Umbilical cord (tissue), 2 donors: ENCODE data around the gene YAF2. TPM values are rescaled to one million over a fixed set of nuclear protein-coding genes. Genes with fewer than 3 reads are reported as not detected.
"Not testable (repeated sequence)": the region's sequence is repeated elsewhere in the genome, so short reads cannot be mapped to it uniquely, and the experiment has no call there.

ENCODE experiments used
- DNase-seq: peaks from one replicate; pipeline ENCODE4 v3.0.0-alpha.2; 2015; ENCODE audit warnings: low spot score
- total RNA-seq: library from RNA; depleted of rRNA; stranded (reverse); fragments of >200 nt; gene quantifications from one replicate; pipeline ENCODE4 v1.2.3, GENCODE V29; 2014; ENCODE audit warnings: low replicate concordance; ENCODE audit not compliant: insufficient read depth

YAF2 gene
- total RNA-seq, 1 donor from 2014 or later: 29.1 TPM

DNA sequence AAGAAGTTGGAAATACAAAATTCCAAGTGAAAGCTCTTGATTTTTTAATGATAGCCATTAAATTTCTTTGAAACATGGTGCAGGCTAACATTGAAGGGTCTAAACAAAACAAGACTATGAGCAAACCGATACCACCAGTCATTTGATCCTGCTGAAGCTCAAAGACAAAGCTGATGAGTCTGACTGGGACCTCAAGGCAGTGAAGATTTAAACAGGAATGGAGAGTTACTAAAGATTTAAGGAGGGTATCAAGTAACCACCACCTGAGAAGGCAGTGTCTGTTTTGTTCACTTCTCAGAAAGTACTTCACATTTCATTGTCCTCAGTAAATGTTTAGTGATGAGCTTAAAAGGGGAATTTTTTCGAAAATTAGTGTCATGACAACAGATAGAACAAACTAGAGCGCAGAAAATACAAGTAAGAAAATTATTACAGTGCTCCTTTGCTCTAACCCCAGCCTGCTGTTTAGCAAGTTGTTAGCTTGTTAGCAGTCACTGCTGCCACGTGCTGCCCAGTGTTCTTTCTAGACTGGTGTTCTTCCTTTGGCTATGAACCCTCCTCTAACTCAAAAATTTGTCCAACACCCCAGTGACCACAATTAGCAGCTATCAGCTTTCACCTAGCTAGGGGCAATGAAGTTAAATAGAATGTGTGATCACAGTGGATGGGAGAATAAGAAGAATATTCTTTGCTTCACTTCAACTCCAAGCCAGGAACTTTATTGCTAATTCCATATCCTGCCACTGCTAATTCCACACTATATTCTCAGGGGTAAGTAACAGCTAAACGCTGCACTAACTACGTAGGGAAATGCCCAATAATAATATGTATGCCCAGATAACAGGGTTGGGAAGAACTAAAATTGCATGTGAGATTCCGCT is 41.1 kb downstream of the YAF2 start:
- no peak for DNase-seq

DNA sequence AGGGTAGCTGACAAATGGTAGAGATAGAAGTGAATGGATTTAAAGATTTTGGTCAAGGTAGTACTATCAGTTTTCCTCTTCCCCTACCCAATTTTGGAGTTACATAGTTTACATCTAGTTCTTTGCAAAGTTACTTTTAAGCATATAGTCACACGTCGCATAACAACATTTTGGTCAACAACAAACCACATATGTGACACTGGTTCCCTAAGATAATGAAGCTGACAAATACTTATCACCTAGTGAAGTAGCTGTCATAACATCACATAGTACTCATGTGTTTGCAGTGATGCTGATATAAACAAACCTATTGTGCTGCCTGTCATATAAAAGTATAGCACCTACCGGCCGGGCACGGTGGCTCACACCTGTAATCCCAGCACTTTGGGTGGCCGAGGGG is 45.4 kb downstream of the YAF2 start:
- no peak for DNase-seq

GRCh38 chr12:42192258-42192657 is 45.8 kb downstream of the YAF2 start:
- no peak for DNase-seq

- no peak for DNase-seq
Observed at GRCh38 chr12:42190376-42190775, 47.7 kb downstream of the YAF2 start.

DNA sequence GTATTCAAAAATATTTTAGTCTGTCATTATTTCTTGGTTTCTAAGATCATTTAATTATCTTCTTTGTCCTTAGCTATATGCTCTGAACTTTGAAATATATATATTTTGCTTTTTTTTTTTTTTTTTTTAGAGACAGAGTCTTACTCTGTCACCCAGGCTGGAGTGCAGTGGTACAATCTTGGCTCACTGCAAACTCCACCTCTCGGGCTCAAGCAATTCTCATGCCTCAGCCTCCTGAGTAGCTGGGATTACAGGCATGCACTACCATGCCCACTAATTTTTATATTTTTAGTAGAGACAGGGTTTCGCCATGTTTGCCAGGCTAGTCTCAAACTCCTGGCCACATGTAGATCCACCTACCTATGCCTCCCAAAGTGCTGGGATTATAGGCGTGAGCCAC is 49.8 kb downstream of the YAF2 start:
- not testable (repeated sequence) for DNase-seq

DNA sequence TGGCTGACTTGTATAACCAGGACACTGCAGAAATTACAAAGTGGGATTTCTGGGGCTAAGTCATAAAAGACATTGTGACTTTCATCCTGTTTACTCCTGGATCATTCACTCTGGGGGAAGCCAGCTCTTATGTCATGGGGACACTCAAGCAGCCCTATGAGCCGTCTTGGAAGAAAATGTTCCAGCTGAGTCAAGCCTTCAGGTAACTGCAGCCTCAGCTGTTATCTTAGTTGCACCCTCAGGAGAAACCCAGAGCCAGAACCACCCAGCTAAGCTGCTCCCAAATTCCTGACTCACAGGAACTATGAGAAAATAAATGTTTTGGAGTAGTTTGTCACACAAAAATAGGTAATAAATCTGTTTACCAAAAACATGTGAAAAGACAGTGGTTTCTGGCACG is 50.2 kb downstream of the YAF2 start:
- DNase-seq: no peak

- no peak for DNase-seq
Observed at GRCh38 chr12:42186793-42187192, 51.3 kb downstream of the YAF2 start.

DNA sequence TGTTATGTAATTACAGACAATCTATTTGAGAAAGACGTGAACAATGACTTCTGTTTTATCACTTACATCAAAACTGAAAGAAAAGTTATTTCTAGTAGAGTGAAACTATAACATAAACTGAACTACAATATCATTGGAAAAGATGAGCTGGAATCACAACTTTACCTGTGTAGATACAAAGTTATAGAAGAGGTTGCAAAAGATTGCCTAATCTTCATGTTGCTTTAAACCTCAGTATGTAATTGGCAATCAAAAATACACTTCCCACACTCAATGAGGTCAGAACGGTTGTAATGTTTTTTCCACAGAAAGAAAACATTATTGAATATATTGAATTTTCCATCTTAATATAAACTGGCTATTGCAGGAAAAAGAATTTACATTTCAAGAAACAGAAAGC is 55.7 kb downstream of the YAF2 start:
- DNase-seq: no peak

DNA sequence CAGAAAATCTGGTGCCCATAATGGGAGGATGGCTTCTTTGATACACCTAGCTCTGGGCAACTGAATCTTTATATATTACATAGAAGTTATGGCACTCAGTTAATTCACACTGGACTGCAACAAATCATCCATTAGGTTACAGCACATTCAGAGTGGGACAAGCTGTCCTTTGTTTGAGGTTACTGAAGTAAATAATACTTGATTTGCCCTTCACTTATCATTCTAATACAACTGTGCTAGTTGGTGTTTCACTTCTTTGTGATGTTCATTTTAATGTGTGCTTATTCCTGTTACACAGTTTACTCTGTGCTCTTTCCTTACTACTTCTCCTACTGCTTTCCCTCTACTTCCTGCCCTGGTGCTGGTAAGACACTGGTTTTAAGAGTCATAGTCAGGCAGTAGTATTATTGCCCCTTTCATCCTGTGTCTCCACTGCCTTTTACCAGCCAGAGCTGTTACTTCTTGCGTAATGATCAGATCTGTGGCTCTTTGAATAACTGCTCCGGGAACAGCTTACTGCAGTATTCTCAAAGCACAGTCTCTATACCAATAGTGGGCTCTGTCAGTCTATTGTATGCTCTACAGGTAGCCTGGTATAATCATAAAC is 57.0 kb downstream of the YAF2 start:
- DNase-seq: no peak

DNA sequence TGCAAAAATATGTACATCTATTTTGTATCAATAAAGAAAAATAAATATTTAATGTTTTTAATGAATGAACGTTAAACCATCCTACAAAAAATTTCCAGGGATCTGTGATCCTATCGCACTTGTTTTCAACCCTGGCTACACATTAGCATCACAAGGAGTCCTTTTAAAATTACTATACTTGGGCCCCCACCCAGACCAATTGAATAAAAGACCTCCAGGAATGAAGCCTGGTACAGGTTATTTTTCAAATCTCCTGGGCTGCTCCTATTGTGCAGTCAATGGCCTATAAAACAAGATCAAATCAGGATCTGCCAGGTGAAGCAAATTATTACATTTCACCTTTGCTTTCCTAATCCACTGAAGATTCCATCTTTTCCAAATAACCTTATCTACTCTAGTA is 59.9 kb downstream of the YAF2 start:
- DNase-seq: no peak

DNA sequence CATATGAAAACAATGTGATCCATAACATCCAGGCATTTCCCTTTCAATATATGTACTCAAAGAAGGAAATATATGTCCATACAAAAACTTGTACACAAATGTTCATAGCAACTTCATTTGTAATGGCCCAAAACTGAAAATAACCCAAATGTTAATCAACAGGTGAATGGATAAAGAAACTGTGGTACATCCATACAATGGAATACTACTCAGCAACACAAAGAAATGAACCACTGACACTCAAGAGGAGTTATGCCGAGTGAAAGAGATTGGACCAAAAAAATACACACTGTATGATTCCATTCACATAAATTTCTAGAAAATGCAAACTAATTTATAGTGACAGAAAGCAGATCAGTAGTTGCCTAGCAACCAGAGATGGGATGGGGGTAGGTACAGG is 63.1 kb downstream of the YAF2 start:
- no peak for DNase-seq

DNA sequence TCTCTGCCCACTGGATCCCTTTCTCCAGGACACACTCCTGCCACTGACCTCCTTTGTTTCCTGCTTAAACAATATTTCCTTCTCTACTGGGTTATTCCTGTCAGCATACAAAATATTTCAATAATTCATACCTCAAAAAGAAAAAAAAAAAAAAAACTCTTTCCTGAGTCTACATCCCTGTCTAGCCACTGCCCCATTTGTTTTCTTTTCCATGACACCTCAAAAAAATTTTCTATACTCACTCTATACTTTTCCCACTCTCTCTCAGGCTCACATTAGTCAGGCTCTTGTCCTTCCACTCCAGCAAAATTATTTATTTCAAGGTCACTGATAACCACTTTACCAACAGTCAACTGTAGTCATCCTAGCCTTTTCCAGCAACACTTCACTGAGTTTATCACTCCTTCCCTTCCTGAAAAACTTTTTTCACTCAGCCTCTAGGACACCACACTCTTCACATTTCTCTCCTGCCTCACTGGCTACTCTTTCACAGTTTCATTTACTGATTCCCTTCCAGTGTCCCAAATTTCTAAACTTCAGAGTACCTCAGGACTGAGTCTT is 64.0 kb downstream of the YAF2 start:
- DNase-seq: no peak

GRCh38 chr12:42172441-42173210 is 65.4 kb downstream of the YAF2 start:
- no peak for DNase-seq

GRCh38 chr12:42167711-42168110 is 70.3 kb downstream of the YAF2 start:
- DNase-seq: no peak

DNA sequence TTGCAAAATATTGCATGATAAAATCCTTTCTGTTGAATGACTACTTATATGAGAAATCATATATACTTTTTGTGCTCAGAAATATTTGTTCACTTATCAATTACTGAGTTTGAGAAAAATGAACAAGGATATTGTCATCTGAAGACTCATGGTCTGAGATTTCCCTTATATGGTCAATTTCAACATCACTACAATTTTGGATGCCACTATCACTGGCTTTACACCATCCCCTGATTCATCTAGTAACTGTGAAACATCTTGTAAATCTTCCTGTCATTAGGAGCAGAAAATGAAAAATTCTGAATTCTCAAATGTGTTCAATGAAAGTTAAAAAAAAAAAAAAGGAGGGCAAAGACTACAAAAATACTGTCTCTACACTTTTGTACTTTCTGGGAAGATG is 71.5 kb downstream of the YAF2 start:
- DNase-seq: no peak

DNA sequence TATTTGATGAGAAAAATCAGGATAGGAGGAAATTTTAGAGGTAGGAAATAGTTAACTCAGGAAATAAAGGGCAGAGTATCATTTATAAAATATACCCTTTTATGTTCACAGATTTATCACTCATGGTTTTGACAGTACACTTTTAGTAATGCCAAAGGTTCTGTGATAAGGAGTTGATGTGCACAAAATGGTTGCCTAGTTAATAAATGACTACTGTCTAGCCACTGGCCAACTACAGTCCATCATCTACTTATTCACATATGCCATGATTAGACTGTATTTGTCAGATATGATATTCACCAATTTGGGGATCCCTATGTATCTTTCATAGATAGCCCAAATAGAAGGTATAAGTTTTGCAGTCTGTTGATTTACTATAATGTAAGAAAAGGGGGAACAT is 74.1 kb downstream of the YAF2 start:
- DNase-seq: no peak

GRCh38 chr12:42162965-42163364 is 75.1 kb downstream of the YAF2 start:
- DNase-seq: peak; percentile 89

DNA sequence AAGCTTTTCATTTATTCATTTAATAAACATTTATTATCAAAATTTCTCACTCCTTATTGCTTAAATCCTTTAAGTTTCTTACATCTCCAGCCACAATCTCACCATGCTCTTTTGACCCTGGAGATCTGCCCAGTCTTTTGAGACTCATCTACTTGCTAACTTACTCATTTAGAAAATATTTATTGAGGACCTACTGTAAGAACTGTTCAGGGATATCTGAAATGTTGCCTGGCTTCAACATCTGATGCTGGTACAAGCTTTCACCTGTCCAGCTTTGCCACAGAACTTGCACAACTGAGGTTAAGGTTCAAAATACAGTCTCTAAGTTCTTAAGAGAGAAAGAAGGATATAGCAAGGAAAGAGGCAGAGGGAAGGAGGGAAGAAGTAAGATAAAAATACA is 75.9 kb downstream of the YAF2 start:
- DNase-seq: peak; percentile 54

- DNase-seq: no peak
Observed at GRCh38 chr12:42161529-42161928, 76.5 kb downstream of the YAF2 start.

DNA sequence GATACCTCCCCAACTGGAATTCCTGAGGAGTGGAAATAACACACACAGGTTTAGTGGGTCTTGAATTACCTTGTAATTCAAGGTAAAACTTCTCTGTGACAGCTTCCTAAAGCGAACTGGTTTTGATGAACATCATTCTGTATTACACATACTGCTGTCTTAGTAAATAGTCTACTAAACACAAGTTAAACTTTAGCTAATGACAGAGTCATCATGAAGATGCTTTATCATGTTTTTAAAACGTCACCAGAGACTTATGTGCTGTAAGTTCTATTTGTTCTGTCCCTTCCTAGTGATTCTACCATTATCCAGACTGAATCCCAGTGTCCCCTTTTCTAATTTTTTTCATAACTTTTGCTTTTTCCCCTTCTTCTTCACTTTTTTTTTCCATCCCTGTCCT is 81.8 kb downstream of the YAF2 start:
- DNase-seq: no peak

DNA sequence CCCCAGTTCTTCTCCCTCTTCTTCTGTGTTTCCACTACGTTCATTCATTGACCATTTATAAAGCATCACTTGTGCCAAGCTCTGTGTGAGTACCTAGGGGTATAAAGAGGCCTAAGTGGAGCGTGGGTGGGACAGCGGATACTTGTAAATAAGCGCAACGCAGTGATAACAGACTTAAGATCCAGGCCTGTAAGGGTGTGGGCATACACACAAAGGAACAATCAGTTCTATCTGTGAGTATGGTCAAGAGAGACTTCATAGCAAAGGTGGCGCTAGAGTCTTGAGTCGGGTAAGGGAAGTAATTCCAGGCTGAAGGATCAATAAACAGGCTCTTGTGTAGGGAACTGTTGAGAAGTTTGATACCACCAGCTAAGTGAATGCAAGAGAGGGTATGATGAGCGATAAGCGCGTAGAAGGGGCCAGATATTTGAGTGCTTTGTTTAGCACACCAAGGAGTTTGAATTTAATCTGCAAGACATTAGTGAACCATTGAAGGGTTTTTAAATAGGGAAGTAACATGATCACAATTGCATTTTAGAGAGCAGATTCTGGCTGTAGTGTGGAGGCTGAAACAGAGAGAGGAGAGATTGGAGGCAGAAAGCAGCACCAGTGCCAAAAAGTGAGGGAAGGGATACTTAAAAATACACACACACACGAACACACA is 92.4 kb downstream of the YAF2 start:
- no peak for DNase-seq

GRCh38 chr12:42145197-42145549 is 92.9 kb downstream of the YAF2 start:
- no peak for DNase-seq
